Lung (tissue), 12 donors: ENCODE data around the gene KCNJ6. TPM values are rescaled to one million over a fixed set of nuclear protein-coding genes. Genes with fewer than 3 reads are reported as not detected.

ENCODE experiments used
- ATAC-seq: fragments of 200-7000 bp; cut with Tn5 transposase; one replicate; pipeline ENCODE4 v1.9.1; 2020; ENCODE audit warnings: moderate number of reproducible peaks; ENCODE audit not compliant: insufficient read depth, low FRiP score
- DNase-seq, 3 donors: peaks; one replicate each; pipeline ENCODE4 v3.0.0-alpha.2; 2013 to 2017
- H3K27ac ChIP-seq, 2 donors: one replicate each; pipeline ENCODE4 v1.5.1; 2013; ENCODE audit warnings: mild to moderate bottlenecking in 2 of 2, moderate library complexity in 2 of 2, control low read depth in 1 of 2, inconsistent platforms in 1 of 2, low read depth in 1 of 2, low read length in 1 of 2
- H3K27me3 ChIP-seq, 3 donors: one replicate each; pipeline ENCODE4 v1.5.1; 2013; ENCODE audit warnings: low read length in 2 of 3; ENCODE audit not compliant: control insufficient read depth in 3 of 3, insufficient read depth in 3 of 3
- H3K36me3 ChIP-seq, 4 donors: one replicate each; pipeline ENCODE4 v1.5.1; 2013; ENCODE audit warnings: low read length in 4 of 4, mild to moderate bottlenecking in 1 of 4, moderate library complexity in 1 of 4; ENCODE audit not compliant: control insufficient read depth in 4 of 4, insufficient read depth in 4 of 4
- H3K4me1 ChIP-seq, 5 donors: one replicate each; pipeline ENCODE4 v1.5.1; 2013; ENCODE audit warnings: low read length in 5 of 5, mild to moderate bottlenecking in 2 of 5, moderate library complexity in 1 of 5; ENCODE audit not compliant: control insufficient read depth in 5 of 5, insufficient read depth in 5 of 5
- H3K4me3 ChIP-seq: one replicate; pipeline ENCODE4 v1.5.1; 2013; ENCODE audit warnings: mild to moderate bottlenecking, control low read depth, moderate library complexity
- H3K9ac ChIP-seq, 2 donors: one replicate each; pipeline ENCODE4 v1.5.1; 2013; ENCODE audit warnings: low read length in 2 of 2, control low read depth in 1 of 2; ENCODE audit not compliant: insufficient read depth in 1 of 2
- H3K9me3 ChIP-seq, 4 donors: one replicate each; pipeline ENCODE4 v1.5.1; 2013; ENCODE audit warnings: low read length in 3 of 4, mild to moderate bottlenecking in 1 of 4, moderate library complexity in 1 of 4; ENCODE audit not compliant: control insufficient read depth in 4 of 4, insufficient read depth in 3 of 4
- WGBS, 2 donors: extraction: QIAGEN DNeasy Blood & Tissue Kit; methylation state at CpG; one replicate each; pipeline ENCODE4 v1.1.7; 2013; 5-methylcytosine and 5-hydroxymethylcytosine counted together
- polyA plus RNA-seq, 2 donors: library from polyadenylated mRNA; stranded (reverse); fragments of 200-250 nt; gene quantifications; one replicate each; pipeline ENCODE4 v1.2.1, GENCODE V29; 2013
- total RNA-seq, 2 donors: library from RNA; depleted of rRNA in 1 of 2; stranded (reverse); fragments of >200 nt in 1 of 2; gene quantifications; one replicate each; pipeline ENCODE4 v1.2.1, GENCODE V29; 2014 to 2021
- TF ChIP-seq, protein P1 (sequence below): IDR thresholded peaks from 2 replicates; pipeline ENCODE4 v1.5.1; 2012; ENCODE audit warnings: mild to moderate bottlenecking; ENCODE audit errors: control extremely low read depth, extremely low read depth
- donor health status: control.
- donor health status: control.
- donor health status: Bipolar disorder and iron deficiency.
- donor health status: healthy.
- donor health status: DM: yes; HTN: yes; CAD: no.

The KCNJ6 gene
- total and polyA plus RNA-seq, 4 donors, result 0.01 to 0.31 (median 0.03) TPM

DNA sequence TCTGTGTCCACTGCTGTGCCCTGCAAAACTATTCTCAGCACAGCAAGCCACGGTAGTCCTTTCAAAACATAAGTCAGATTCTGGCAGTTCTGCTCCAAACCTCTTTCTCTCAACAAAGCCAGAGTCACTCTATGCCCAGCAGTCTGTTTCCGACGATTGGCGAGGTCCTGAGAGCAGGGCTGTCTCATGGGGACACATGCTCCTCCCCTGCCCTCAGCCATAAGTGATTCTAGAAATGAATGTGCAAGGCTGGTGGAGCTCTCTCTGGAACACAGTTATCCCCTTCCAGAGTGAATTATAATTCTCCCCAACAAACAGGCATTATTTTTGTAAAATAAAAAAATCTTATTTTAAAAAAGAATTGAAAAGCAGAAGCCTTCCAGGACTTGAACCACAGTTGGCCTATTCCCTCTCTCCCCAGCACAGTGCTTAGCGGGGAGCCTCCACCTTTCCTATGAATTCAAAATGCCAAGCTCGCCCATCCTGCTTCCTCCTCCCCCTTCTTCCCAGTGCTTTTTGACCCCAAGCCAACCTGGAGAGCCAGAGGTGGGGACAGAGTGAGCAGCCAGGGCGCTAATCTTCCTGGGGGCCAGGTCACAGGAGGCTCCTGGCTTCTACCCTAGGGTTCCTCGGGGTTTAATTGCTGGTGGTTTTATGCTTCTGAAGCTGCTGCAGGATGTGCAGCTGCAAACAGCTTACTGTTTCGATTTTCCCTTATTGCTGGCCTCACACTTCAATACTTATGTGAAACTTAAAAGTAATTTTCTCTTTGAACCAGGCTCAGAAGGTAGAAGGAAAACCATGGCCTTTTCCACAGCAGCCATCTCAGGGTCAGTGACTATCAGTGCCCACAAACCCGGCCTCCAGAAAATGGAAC is 41.1 kb downstream of the KCNJ6 start:
- Histone ChIP-seq H3K4me1 (peaks cover 0 to 5% (median 0%) of the 10 kb centered on the region in 5 donors), H3K27me3 (no peaks in the 10 kb centered on the region), H3K27ac (no peak overlapping the region), H3K9ac (no peak overlapping the region), H3K36me3 (no peaks in the 10 kb centered on the region), H3K9me3 (peaks cover 0 to 2% (median 0%) of the 10 kb centered on the region in 4 donors), H3K4me3 (no peak overlapping the region)
- TF ChIP-seq, protein P1, sequence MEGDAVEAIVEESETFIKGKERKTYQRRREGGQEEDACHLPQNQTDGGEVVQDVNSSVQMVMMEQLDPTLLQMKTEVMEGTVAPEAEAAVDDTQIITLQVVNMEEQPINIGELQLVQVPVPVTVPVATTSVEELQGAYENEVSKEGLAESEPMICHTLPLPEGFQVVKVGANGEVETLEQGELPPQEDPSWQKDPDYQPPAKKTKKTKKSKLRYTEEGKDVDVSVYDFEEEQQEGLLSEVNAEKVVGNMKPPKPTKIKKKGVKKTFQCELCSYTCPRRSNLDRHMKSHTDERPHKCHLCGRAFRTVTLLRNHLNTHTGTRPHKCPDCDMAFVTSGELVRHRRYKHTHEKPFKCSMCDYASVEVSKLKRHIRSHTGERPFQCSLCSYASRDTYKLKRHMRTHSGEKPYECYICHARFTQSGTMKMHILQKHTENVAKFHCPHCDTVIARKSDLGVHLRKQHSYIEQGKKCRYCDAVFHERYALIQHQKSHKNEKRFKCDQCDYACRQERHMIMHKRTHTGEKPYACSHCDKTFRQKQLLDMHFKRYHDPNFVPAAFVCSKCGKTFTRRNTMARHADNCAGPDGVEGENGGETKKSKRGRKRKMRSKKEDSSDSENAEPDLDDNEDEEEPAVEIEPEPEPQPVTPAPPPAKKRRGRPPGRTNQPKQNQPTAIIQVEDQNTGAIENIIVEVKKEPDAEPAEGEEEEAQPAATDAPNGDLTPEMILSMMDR, result no peak
- WGBS, 2 donors, result 71 to 84% methylated on average over 10 of the region's 10 CpGs
- DNase-seq (no peak), ATAC-seq (no peak)

DNA sequence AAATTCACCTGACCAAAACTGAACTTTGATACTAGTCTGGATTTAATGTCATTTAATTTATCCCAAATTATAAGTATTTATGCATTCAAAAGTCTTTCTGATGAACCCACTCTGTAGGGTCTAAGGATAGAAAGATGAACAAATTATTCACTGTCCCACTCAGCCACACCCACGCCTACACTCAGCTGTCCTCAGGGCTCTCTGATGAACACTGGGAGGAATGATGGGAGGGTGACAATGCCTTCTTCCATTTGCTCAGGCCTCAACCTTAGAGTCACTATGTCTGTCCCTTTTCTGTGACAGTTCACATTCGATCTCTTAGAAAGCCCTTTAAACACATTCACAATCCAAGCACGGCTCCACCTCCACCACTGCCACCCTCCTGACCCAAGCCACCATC is 41.8 kb downstream of the KCNJ6 start:
- H3K36me3 ChIP-seq, result no peaks in the 10 kb centered on the region
- DNase-seq (no peak), ATAC-seq (no peak)
- H3K9ac ChIP-seq, result no peak overlapping the region
- H3K4me1 ChIP-seq, result peaks cover 0 to 5% (median 0%) of the 10 kb centered on the region in 5 donors
- H3K9me3 ChIP-seq, result peaks cover 0 to 2% (median 0%) of the 10 kb centered on the region in 4 donors
- no peak overlapping the region for H3K4me3 ChIP-seq
- WGBS, 2 donors, result 58 to 65% methylated on average over 3 of the region's 3 CpGs
- H3K27me3 ChIP-seq, result no peaks in the 10 kb centered on the region
- TF ChIP-seq, protein P1, result no peak
- no peak overlapping the region for H3K27ac ChIP-seq

DNA sequence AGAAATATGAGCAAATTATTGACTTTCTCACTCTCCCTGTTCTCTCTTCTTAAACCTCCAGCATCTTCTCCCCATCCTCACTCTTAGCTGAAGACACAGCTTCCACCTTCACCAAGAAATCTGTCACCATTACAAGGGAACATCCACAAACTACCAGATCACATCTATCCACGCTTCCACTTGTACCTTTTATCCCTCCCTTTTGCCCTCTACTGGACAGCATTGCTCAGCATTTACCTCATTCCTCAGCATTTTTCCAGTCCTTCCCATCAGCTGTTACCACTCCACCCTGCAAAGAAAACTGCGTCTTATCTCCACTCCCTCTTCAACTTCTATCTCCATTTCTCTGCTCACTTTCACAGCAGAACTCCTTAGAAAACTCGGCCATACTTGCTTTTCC is 42.6 kb downstream of the KCNJ6 start:
- Histone ChIP-seq H3K27me3 (no peaks in the 10 kb centered on the region), H3K4me3 (no peak overlapping the region), H3K9ac (no peak overlapping the region), H3K36me3 (no peaks in the 10 kb centered on the region), H3K27ac (no peak overlapping the region), H3K9me3 (peaks cover 0 to 2% (median 0%) of the 10 kb centered on the region in 4 donors), H3K4me1 (peaks cover 0 to 5% (median 0%) of the 10 kb centered on the region in 5 donors)
- DNase-seq (no peak), ATAC-seq (no peak)
- WGBS, 2 donors, result 68 to 79% methylated on average over 3 of the region's 3 CpGs
- TF ChIP-seq, protein P1, result no peak
